IMR-90 (cell line): ENCODE results near the gene PITPNM2. TPM values are rescaled to one million over a fixed set of nuclear protein-coding genes. Genes with fewer than 3 reads are reported as not detected.

Source experiments
- ATAC-seq: fragments of 200-7000 bp; cut with Tn5 transposase; 2 replicates; pipeline ENCODE4 v1.9.1; 2020; ENCODE audit warnings: low read depth, mild to moderate bottlenecking, moderate library complexity
- BruUV-seq: library from RNA; stranded (reverse); fragments of 400-500 nt; replicated peaks from 2 replicates; lab custom pipeline; 2021; lab: Mats Ljungman, UMichigan
- CTCF ChIA-PET: fragments of 300-600 bp; formaldehyde crosslinking; extraction: SDS; loops from one replicate; lab custom pipeline; 2021; ENCODE audit warnings: antibody characterized with exemption; lab: Yijun Ruan, JAX
- POLR2A ChIA-PET: fragments of 300-600 bp; sonication (Branson Sonifier 250); formaldehyde crosslinking; loops from one replicate; lab custom pipeline; 2022; ENCODE audit warnings: antibody characterized with exemption; ENCODE audit not compliant: unreplicated experiment; lab: Charles Lee
- DNase-seq: peaks from one replicate; pipeline ENCODE4 v3.0.0; 2013
- H2AFZ ChIP-seq: replicated peaks from 2 replicates; pipeline ENCODE3; 2013; ENCODE audit warnings: low read length, mild to moderate bottlenecking; ENCODE audit not compliant: poor library complexity
- H2AK5ac ChIP-seq: 2 replicates; pipeline ENCODE4 v1.6.1; 2013; ENCODE audit warnings: low read depth, low read length, inconsistent platforms
- H2AK9ac ChIP-seq: replicated peaks from 2 replicates; pipeline ENCODE3; 2013; ENCODE audit warnings: mild to moderate bottlenecking, low read depth, low read length, moderate library complexity; ENCODE audit not compliant: poor library complexity
- H2BK120ac ChIP-seq: 2 replicates; pipeline ENCODE4 v1.6.1; 2013; ENCODE audit warnings: low read depth, low read length, inconsistent platforms
- H2BK15ac ChIP-seq: 3 replicates; pipeline ENCODE4 v1.6.1; 2013; ENCODE audit warnings: low read depth, low read length, inconsistent platforms
- H2BK20ac ChIP-seq: 2 replicates; pipeline ENCODE4 v1.6.1; 2013; ENCODE audit warnings: low read depth, mild to moderate bottlenecking, inconsistent platforms, low read length, moderate library complexity
- H2BK5ac ChIP-seq: 2 replicates; pipeline ENCODE4 v1.6.1; 2013; ENCODE audit warnings: mild to moderate bottlenecking, low read depth, low read length, inconsistent platforms; ENCODE audit not compliant: poor library complexity, severe bottlenecking
- H3K14ac ChIP-seq: replicated peaks from 2 replicates; pipeline ENCODE4 v1.6.1; 2013; ENCODE audit warnings: low read depth, low read length, inconsistent platforms
- H3K18ac ChIP-seq: 2 replicates; pipeline ENCODE4 v1.6.1; 2013; ENCODE audit warnings: low read depth, low read length, control low read depth
- H3K23ac ChIP-seq: 2 replicates; pipeline ENCODE4 v1.6.1; 2013; ENCODE audit warnings: low read depth, low read length, inconsistent platforms
- H3K27ac ChIP-seq: 2 replicates; pipeline ENCODE4 v1.5.1; 2013; ENCODE audit warnings: mild to moderate bottlenecking, control low read depth, low read length; ENCODE audit not compliant: insufficient read depth
- H3K27me3 ChIP-seq: 2 replicates; pipeline ENCODE4 v1.6.1; 2013; ENCODE audit warnings: low read length; ENCODE audit not compliant: control insufficient read depth, insufficient read depth
- H3K36me3 ChIP-seq: 2 replicates; pipeline ENCODE4 v1.6.1; 2013; ENCODE audit warnings: low read length, mixed read lengths; ENCODE audit not compliant: control insufficient read depth, insufficient read depth
- H3K4ac ChIP-seq: 2 replicates; pipeline ENCODE4 v1.6.1; 2013; ENCODE audit warnings: low read depth, low read length, inconsistent platforms
- H3K4me1 ChIP-seq: 2 replicates; pipeline ENCODE4 v1.6.1; 2013; ENCODE audit warnings: low read length, mixed read lengths; ENCODE audit not compliant: control insufficient read depth, insufficient read depth
- H3K4me2 ChIP-seq: 2 replicates; pipeline ENCODE4 v1.6.1; 2013; ENCODE audit warnings: low read depth, mild to moderate bottlenecking, control low read depth, low read length, moderate library complexity
- H3K4me3 ChIP-seq: 2 replicates; pipeline ENCODE4 v1.5.1; 2013; ENCODE audit warnings: low read depth, mild to moderate bottlenecking, control low read depth, low read length, moderate library complexity; ENCODE audit not compliant: insufficient read depth
- H3K56ac ChIP-seq: 2 replicates; pipeline ENCODE4 v1.6.1; 2013; ENCODE audit warnings: low read length, inconsistent platforms; ENCODE audit not compliant: insufficient read depth; ENCODE audit errors: extremely low read depth
- H3K79me1 ChIP-seq, 2 experiments: 2 replicates each; pipeline ENCODE4 v1.6.1; 2013; ENCODE audit warnings: low read length in 2 of 2, inconsistent platforms in 1 of 2, low read depth in 1 of 2
- H3K9ac ChIP-seq: 2 replicates; pipeline ENCODE4 v1.6.1; 2013; ENCODE audit warnings: low read depth, low read length, control low read depth
- H3K9me1 ChIP-seq: 2 replicates; pipeline ENCODE4 v1.6.1; 2013; ENCODE audit warnings: low read length, inconsistent platforms; ENCODE audit not compliant: insufficient read depth
- H3K9me3 ChIP-seq: 2 replicates; pipeline ENCODE4 v1.6.1; 2013; ENCODE audit warnings: low read length; ENCODE audit not compliant: control insufficient read depth, insufficient read depth
- H4K20me1 ChIP-seq: 2 replicates; pipeline ENCODE4 v1.6.1; 2013; ENCODE audit warnings: low read length, inconsistent platforms; ENCODE audit not compliant: insufficient read depth
- H4K5ac ChIP-seq: 2 replicates; pipeline ENCODE4 v1.6.1; 2013; ENCODE audit warnings: mild to moderate bottlenecking, low read depth, low read length, control low read depth
- H4K8ac ChIP-seq, 2 experiments: 2 replicates each; pipeline ENCODE4 v1.6.1; 2013; ENCODE audit warnings: low read depth in 2 of 2, low read length in 2 of 2, control low read depth in 1 of 2, inconsistent platforms in 1 of 2
- H4K91ac ChIP-seq: 2 replicates; pipeline ENCODE4 v1.6.1; 2013; ENCODE audit warnings: low read depth, low read length, inconsistent platforms; ENCODE audit not compliant: insufficient read depth
- CEBPB ChIP-seq: IDR thresholded peaks from 2 replicates; pipeline ENCODE4 v1.6.1; 2012; ENCODE audit warnings: low read depth, low read length, improper control_type of control experiment
- CHD1 ChIP-seq: IDR thresholded peaks from 2 replicates; pipeline ENCODE4 v1.6.1; 2012; ENCODE audit warnings: low read depth, low read length, improper control_type of control experiment
- FOS ChIP-seq: fragments of 150-350 bp; IDR thresholded peaks from 2 replicates; pipeline ENCODE4 v1.6.1; 2016; ENCODE audit warnings: low read depth, low read length
- MAFK ChIP-seq: IDR thresholded peaks from 2 replicates; pipeline ENCODE4 v1.6.1; 2012; ENCODE audit warnings: low read depth, low read length, improper control_type of control experiment
- MAZ ChIP-seq: IDR thresholded peaks from 2 replicates; pipeline ENCODE4 v1.6.1; 2012; ENCODE audit warnings: low read depth, mild to moderate bottlenecking, low read length, improper control_type of control experiment, moderate library complexity, borderline replicate concordance
- MXI1 ChIP-seq: IDR thresholded peaks from 2 replicates; pipeline ENCODE4 v1.6.1; 2012; ENCODE audit warnings: low read depth, mild to moderate bottlenecking, low read length, moderate library complexity, borderline replicate concordance
- NFE2L2 ChIP-seq: fragments of 150-350 bp; IDR thresholded peaks from 2 replicates; pipeline ENCODE4 v1.6.1; 2016; ENCODE audit warnings: low read depth, mild to moderate bottlenecking, low read length
- POLR2A ChIP-seq: IDR thresholded peaks from 2 replicates; pipeline ENCODE4 v1.6.1; 2012; ENCODE audit warnings: mild to moderate bottlenecking, low read depth, low read length
- RAD21 ChIP-seq: IDR thresholded peaks from 2 replicates; pipeline ENCODE4 v1.6.1; 2012; ENCODE audit warnings: low read length, improper control_type of control experiment
- RCOR1 ChIP-seq: IDR thresholded peaks from 2 replicates; pipeline ENCODE4 v1.6.1; 2012; ENCODE audit warnings: mild to moderate bottlenecking, low read length, improper control_type of control experiment; ENCODE audit not compliant: insufficient replicate concordance
- RFX5 ChIP-seq: IDR thresholded peaks from 2 replicates; pipeline ENCODE4 v1.8.0; 2012; ENCODE audit warnings: low read depth, mild to moderate bottlenecking, low read length, moderate library complexity
- WGBS, 2 experiments: methylation state at CpG; one replicate each; pipeline versions ENCODE4 v1.1.5 to v1.1.7; 2013; ENCODE audit warnings: missing lambda C conversion rate in 2 of 2; ENCODE audit not compliant: insufficient read length in 1 of 2; ENCODE audit errors: extremely low coverage in 2 of 2; 5-methylcytosine and 5-hydroxymethylcytosine counted together
- dilution Hi-C: fragments of 300-500 bp; cut with HindIII; formaldehyde crosslinking; loops from one replicate; pipeline ENCODE4 v1.14.3; 2018; ENCODE audit warnings: low sequenced_read_pairs; ENCODE audit not compliant: unreplicated experiment
- in situ Hi-C: fragments of 300-500 bp; cut with MboI; formaldehyde crosslinking; loops from 3 replicates; pipeline ENCODE4 v1.14.3; 2019; ENCODE audit warnings: low sequenced_read_pairs, inconsistent platforms, mixed read lengths
- intact Hi-C: fragments of 100-400 bp; cut with micrococcal nuclease; formaldehyde crosslinking; loops from 2 replicates; pipeline ENCODE4 v1.10.0; 2022
- polyA plus RNA-seq, 3 experiments: library from polyadenylated mRNA; depleted of rRNA; stranded (reverse); fragments of >200 nt; gene quantifications; 2 replicates each; pipeline ENCODE4 v1.2.3, GENCODE V29; 2012; ENCODE audit warnings: low replicate concordance in 1 of 3
- total RNA-seq: library from RNA; depleted of rRNA; stranded (reverse); fragments of >200 nt; gene quantifications from 2 replicates; pipeline ENCODE4 v1.2.3, GENCODE V29; 2012
- TF ChIP-seq, protein P1 (sequence below): conservative IDR thresholded peaks from 2 replicates; pipeline ENCODE4 v1.5.1; 2012; ENCODE audit warnings: mild to moderate bottlenecking, low read depth, low read length, improper control_type of control experiment
- TF ChIP-seq, protein P2 (sequence below): fragments of 150-350 bp; IDR thresholded peaks from 2 replicates; pipeline ENCODE4 v1.6.1; 2017; ENCODE audit warnings: mild to moderate bottlenecking, antibody characterized with exemption, low read length, low read depth
- TF ChIP-seq, protein P3 (sequence below): fragments of 150-350 bp; IDR thresholded peaks from 2 replicates; pipeline ENCODE4 v1.6.1; 2016; ENCODE audit warnings: low read depth, mild to moderate bottlenecking, low read length, moderate library complexity, borderline replicate concordance

The PITPNM2 gene
- total and polyA plus RNA-seq, 2 of the 4 experiments (the other 2 are of a cell fraction) = 1.6 to 3.0 TPM

DNA sequence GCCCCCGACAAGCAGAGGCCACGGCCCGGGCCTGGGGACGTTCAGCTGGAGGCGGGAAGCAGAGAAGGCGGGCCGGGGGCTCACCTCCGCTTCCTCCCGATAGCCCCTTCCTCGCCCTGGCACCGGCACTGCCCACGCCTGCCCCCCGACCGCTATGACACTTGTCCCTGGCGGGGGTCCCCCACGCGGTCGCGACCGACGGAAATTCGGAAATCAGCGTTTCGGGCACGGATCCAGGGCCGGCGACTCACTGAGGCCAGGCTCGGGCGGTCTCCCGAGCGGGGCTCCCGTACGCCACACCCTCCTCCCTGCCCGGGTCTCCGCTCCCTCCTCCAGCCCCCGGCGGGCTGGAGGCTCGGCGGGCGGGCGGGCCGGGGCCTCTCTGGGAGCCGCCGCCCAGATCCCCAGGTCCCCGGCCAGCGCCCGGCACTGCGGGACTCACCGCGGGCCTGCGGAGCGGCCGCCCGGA, 581 bp downstream of the PITPNM2 start:
- peak overlapping the region; percentile 18 for H3K4ac ChIP-seq
- peak overlapping the region; percentile 58 for H4K5ac ChIP-seq
- H3K79me1 ChIP-seq = peaks cover 4 to 30% of the 10 kb centered on the region in 2 experiments
- intact Hi-C loops = loop anchor here (2.0 kb wide), 2 partner anchors 36 to 176 kb away; partner anchors contain the start of gene OGFOD2
- H3K18ac ChIP-seq = peak overlapping the region; percentile 66
- peaks cover 2% of the 10 kb centered on the region; the same call in 1 of the 2 replicates for H4K20me1 ChIP-seq
- in situ Hi-C loops = no loop called here
- no peaks in the 10 kb centered on the region for H3K9me3 ChIP-seq
- H2BK20ac ChIP-seq = no peak overlapping the region
- dilution Hi-C loops = no loop called here
- no peaks in the 10 kb centered on the region for H3K27me3 ChIP-seq
- H3K36me3 ChIP-seq = peaks cover 4% of the 10 kb centered on the region; the same call in 1 of the 2 replicates
- CTCF ChIA-PET = interaction anchor here (1.8 kb wide), 1 partner anchor 107 kb away, joined by 9 read pairs; no protein-coding TSS in a partner anchor
- no peak for TF ChIP-seq CHD1
- no peak for TF ChIP-seq MAFK
- TF ChIP-seq, protein P1, sequence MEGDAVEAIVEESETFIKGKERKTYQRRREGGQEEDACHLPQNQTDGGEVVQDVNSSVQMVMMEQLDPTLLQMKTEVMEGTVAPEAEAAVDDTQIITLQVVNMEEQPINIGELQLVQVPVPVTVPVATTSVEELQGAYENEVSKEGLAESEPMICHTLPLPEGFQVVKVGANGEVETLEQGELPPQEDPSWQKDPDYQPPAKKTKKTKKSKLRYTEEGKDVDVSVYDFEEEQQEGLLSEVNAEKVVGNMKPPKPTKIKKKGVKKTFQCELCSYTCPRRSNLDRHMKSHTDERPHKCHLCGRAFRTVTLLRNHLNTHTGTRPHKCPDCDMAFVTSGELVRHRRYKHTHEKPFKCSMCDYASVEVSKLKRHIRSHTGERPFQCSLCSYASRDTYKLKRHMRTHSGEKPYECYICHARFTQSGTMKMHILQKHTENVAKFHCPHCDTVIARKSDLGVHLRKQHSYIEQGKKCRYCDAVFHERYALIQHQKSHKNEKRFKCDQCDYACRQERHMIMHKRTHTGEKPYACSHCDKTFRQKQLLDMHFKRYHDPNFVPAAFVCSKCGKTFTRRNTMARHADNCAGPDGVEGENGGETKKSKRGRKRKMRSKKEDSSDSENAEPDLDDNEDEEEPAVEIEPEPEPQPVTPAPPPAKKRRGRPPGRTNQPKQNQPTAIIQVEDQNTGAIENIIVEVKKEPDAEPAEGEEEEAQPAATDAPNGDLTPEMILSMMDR = no peak
- TF ChIP-seq RCOR1 = no peak
- no peak for TF ChIP-seq RAD21
- no peak for TF ChIP-seq MXI1
- TF ChIP-seq NFE2L2 = no peak
- TF ChIP-seq RFX5 = no peak
- TF ChIP-seq, protein P2, sequence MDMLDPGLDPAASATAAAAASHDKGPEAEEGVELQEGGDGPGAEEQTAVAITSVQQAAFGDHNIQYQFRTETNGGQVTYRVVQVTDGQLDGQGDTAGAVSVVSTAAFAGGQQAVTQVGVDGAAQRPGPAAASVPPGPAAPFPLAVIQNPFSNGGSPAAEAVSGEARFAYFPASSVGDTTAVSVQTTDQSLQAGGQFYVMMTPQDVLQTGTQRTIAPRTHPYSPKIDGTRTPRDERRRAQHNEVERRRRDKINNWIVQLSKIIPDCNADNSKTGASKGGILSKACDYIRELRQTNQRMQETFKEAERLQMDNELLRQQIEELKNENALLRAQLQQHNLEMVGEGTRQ = no peak
- no peak for TF ChIP-seq FOS
- no peak for TF ChIP-seq MAZ
- TF ChIP-seq, protein P3, sequence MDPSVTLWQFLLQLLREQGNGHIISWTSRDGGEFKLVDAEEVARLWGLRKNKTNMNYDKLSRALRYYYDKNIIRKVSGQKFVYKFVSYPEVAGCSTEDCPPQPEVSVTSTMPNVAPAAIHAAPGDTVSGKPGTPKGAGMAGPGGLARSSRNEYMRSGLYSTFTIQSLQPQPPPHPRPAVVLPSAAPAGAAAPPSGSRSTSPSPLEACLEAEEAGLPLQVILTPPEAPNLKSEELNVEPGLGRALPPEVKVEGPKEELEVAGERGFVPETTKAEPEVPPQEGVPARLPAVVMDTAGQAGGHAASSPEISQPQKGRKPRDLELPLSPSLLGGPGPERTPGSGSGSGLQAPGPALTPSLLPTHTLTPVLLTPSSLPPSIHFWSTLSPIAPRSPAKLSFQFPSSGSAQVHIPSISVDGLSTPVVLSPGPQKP = no peak
- no peak for TF ChIP-seq CEBPB
- no peak for TF ChIP-seq POLR2A
- H2BK15ac ChIP-seq = peak overlapping the region; percentile 30; the same call in 1 of the 3 replicates
- no peak for DNase-seq
- H3K4me1 ChIP-seq = peaks cover 15% of the 10 kb centered on the region
- POLR2A ChIA-PET = interaction anchor here (0.5 to 0.6 kb wide), 2 partner anchors 294 to 861 kb away, joined by 3 to 5 read pairs; no protein-coding TSS in a partner anchor
- peak overlapping the region; percentile 68; the same call in 1 of the 2 replicates for H3K14ac ChIP-seq
- peak overlapping the region; percentile 62; the same call in 1 of the 2 replicates for H3K27ac ChIP-seq
- ATAC-seq = peak; percentile 51
- peak overlapping the region; percentile 85 for H3K9ac ChIP-seq
- H2BK120ac ChIP-seq = peak overlapping the region; percentile 53
- no TSS peak for BruUV-seq
- WGBS, 2 experiments = 1% methylated on average over 33 of the region's 54 CpGs; no CpG with 5 or more reads in 1 of the 2 experiments
- no peak overlapping the region for H2BK5ac ChIP-seq
- H4K91ac ChIP-seq = peak overlapping the region; percentile 68; the same call in 1 of the 2 replicates
- peak overlapping the region; percentile 32; the same call in 1 of the 2 replicates for H3K56ac ChIP-seq
- H4K8ac ChIP-seq = peak overlapping the region; percentile 55 to 75; a peak in 3 of 4 replicates
- peak overlapping the region; percentile 81 for H3K4me2 ChIP-seq
- H2AK5ac ChIP-seq = peak overlapping the region; percentile 67
- peak overlapping the region; percentile 56 for H3K23ac ChIP-seq
- H3K9me1 ChIP-seq = no peaks in the 10 kb centered on the region; the same call in 1 of the 2 replicates
- peak overlapping the region; percentile 98 for H2AK9ac ChIP-seq
- peak overlapping the region; percentile 53 for H3K4me3 ChIP-seq
- peak overlapping the region; percentile 94 for H2AFZ ChIP-seq
